Measurements from ENCODE around the gene GP1BB. TPM values are rescaled to one million over a fixed set of nuclear protein-coding genes. Genes with fewer than 3 reads are reported as not detected.

GP1BB gene
- total and polyA plus RNA-seq, 12 donors, result 0.42 to 29.8 (median 4.7) TPM; not detected in 2

DNA sequence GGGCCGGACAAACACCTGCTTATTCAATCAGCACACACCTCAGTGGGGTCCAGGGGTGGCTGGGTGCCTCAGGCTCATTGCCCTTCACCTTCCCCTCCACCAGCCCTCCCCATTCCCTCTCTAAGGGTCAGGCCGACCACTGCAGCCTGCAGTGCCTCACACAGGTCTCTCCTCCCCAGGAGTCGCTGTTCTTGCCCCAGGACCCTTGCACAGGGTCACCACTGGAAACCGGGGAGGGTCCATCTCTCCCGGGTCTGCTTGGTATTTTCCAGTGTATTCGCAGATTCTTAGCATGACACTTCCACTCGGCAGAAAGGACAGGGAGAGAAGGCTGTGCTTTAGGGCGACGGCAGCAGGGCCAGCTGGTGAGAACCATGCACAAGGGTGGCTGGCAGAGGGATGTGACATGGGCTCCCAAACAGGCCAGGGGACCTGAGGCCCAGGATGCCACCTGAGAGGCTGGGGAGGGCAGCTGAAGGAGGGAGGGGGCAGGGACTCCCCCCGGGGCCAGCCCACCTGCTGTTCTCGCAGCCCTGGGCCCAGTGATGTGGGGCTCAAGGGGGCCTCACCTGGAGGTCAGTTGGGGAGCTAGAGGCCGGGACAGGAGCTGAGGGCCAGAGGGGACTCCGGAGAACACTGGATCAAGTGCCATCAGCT lies 21.1 kb downstream of the GP1BB start:
- Histone ChIP-seq H3K27ac (no peak overlapping the region), H3K9me3 (replicated peaks in 1 of 3) (no peaks in the 10 kb centered on the region), H3K27me3 (no peaks in the 10 kb centered on the region), H3K36me3 (replicated peaks in 1 of 2) (no peaks in the 10 kb centered on the region), H3K4me1 (replicated peaks in 1 of 2) (no peaks in the 10 kb centered on the region), H3K4me3 (no peak overlapping the region)
- no peak for DNase-seq
- 83 to 87% (median 84%) methylated on average over 10 to 13 of the region's 13 CpGs for WGBS, 4 donors
- no peak for TF ChIP-seq POLR2A (IDR thresholded peaks at IDR 0.05)
- TF ChIP-seq, protein P1, sequence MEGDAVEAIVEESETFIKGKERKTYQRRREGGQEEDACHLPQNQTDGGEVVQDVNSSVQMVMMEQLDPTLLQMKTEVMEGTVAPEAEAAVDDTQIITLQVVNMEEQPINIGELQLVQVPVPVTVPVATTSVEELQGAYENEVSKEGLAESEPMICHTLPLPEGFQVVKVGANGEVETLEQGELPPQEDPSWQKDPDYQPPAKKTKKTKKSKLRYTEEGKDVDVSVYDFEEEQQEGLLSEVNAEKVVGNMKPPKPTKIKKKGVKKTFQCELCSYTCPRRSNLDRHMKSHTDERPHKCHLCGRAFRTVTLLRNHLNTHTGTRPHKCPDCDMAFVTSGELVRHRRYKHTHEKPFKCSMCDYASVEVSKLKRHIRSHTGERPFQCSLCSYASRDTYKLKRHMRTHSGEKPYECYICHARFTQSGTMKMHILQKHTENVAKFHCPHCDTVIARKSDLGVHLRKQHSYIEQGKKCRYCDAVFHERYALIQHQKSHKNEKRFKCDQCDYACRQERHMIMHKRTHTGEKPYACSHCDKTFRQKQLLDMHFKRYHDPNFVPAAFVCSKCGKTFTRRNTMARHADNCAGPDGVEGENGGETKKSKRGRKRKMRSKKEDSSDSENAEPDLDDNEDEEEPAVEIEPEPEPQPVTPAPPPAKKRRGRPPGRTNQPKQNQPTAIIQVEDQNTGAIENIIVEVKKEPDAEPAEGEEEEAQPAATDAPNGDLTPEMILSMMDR (IDR thresholded peaks at IDR 0.05), result no peak
- intact Hi-C loops (cut with DNase I), result no loop called here

DNA sequence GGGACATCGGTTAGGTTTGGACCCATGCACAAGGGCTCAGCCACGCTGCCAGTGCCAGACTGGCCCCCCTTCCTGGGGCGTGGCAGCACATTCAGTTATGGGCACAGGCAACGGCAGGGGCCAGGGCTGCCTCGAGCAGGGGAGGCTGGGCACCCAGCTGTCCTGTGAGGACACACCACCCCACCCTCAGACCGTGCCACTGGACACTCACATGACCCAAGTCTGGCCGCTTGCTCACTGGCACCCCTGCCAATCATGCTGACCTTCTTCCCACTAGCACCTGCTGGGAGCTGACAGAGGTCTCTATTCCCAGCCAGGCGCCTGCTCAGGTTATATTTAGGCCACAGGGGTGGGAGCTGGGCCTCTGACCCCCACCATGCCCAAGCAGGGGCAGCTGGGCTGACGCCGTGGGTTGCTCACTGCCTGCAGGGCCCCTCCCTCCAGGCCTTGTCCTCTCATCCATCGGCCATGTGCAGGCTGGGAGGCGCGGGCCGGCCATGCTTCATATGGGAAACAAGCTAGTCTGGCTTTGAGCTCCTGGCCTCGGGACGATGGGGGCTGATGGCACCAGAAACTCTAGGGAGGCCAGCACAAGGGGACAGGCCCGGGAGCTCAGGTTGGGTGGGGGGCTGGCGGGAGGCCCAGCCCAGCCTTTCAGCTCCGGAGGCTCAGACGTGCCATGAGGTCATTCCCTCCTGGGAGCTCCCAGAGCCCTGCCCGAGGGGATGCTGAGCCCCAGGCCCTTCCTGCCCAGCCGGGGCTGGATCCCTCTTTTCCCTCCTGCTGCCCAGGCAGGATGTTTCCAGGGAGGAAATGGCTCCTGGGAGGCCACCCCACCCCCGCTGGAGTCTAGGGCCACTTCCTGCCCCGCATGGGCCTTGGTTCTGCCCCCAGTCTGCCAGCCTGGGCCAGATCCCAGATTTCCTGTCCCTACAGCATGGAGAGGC lies 22.1 kb downstream of the GP1BB start:
- Histone ChIP-seq H3K9me3 (replicated peaks in 1 of 3) (no peaks in the 10 kb centered on the region), H3K4me1 (replicated peaks in 1 of 2) (no peaks in the 10 kb centered on the region), H3K4me3 (no peak overlapping the region), H3K36me3 (replicated peaks in 1 of 2) (no peaks in the 10 kb centered on the region), H3K27me3 (no peaks in the 10 kb centered on the region), H3K27ac (no peak overlapping the region)
- DNase-seq, result no peak
- intact Hi-C loops (cut with DNase I), result no loop called here
- WGBS, 4 donors, result 59 to 83% (median 79%) methylated on average over 2 to 24 of the region's 24 CpGs
- no peak for TF ChIP-seq POLR2A (IDR thresholded peaks at IDR 0.05)
- TF ChIP-seq, protein P1 (IDR thresholded peaks at IDR 0.05), result no peak

DNA sequence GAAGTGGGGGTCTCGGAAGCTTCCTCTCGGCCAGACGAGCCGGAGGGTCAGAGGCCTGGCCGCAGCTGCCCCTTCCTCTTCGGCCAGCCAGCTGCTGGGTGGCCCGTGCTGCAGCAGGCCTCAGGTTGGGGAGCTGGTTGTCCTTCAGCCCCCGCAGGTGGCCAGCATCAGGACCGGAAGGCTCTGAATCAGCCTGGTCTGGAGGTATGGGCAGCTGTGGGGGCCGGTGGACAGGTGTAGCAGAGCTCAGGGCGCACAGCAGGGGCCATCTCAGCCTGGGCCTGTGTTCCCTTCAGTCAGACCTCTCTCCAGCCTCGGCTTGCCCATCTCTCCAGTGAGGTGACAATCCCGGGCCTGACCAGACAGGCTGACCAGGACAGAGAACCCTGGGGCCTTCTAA lies 23.4 kb downstream of the GP1BB start:
- H3K4me1 ChIP-seq (replicated peaks in 1 of 2), result no peaks in the 10 kb centered on the region
- TF ChIP-seq, protein P1 (IDR thresholded peaks at IDR 0.05), result no peak
- TF ChIP-seq POLR2A (IDR thresholded peaks at IDR 0.05), result no peak
- no peak overlapping the region for H3K4me3 ChIP-seq
- 80 to 90% (median 81%) methylated on average over 1 to 13 of the region's 13 CpGs for WGBS, 4 donors
- no peak overlapping the region for H3K27ac ChIP-seq
- H3K36me3 ChIP-seq (replicated peaks in 1 of 2), result no peaks in the 10 kb centered on the region
- H3K9me3 ChIP-seq (replicated peaks in 1 of 3), result no peaks in the 10 kb centered on the region
- intact Hi-C loops (cut with DNase I), result no loop called here
- no peak for DNase-seq
- no peaks in the 10 kb centered on the region for H3K27me3 ChIP-seq

- H3K27ac ChIP-seq, result no peak overlapping the region
- DNase-seq, result no peak
- 60 to 83% (median 71%) methylated on average over 6 to 12 of the region's 12 CpGs; no CpG with 5 or more reads in 1 of the 4 donors for WGBS, 4 donors
- H3K4me1 ChIP-seq (replicated peaks in 1 of 2), result no peaks in the 10 kb centered on the region
- TF ChIP-seq, protein P1 (IDR thresholded peaks at IDR 0.05), result no peak
- no peak for TF ChIP-seq POLR2A (IDR thresholded peaks at IDR 0.05)
- no peaks in the 10 kb centered on the region for H3K36me3 ChIP-seq (replicated peaks in 1 of 2)
- intact Hi-C loops (cut with DNase I), result no loop called here
- no peaks in the 10 kb centered on the region for H3K9me3 ChIP-seq (replicated peaks in 1 of 3)
- no peak overlapping the region for H3K4me3 ChIP-seq
- no peaks in the 10 kb centered on the region for H3K27me3 ChIP-seq
Measured at GRCh38 chr22:19747551-19747950, 24.2 kb downstream of the GP1BB start.
